IPS DF 19.7 (cell line): ENCODE results near the gene C2CD5.
"Not testable (repeated sequence)": the region's sequence is repeated elsewhere in the genome, so short reads cannot be mapped to it uniquely, and the experiment has no call there.

ENCODE experiments used
- DNase-seq: peaks from one replicate; pipeline ENCODE4 v3.0.0-alpha.2; 2013; ENCODE audit warnings: low read depth, low spot score

Gene C2CD5, protein sequence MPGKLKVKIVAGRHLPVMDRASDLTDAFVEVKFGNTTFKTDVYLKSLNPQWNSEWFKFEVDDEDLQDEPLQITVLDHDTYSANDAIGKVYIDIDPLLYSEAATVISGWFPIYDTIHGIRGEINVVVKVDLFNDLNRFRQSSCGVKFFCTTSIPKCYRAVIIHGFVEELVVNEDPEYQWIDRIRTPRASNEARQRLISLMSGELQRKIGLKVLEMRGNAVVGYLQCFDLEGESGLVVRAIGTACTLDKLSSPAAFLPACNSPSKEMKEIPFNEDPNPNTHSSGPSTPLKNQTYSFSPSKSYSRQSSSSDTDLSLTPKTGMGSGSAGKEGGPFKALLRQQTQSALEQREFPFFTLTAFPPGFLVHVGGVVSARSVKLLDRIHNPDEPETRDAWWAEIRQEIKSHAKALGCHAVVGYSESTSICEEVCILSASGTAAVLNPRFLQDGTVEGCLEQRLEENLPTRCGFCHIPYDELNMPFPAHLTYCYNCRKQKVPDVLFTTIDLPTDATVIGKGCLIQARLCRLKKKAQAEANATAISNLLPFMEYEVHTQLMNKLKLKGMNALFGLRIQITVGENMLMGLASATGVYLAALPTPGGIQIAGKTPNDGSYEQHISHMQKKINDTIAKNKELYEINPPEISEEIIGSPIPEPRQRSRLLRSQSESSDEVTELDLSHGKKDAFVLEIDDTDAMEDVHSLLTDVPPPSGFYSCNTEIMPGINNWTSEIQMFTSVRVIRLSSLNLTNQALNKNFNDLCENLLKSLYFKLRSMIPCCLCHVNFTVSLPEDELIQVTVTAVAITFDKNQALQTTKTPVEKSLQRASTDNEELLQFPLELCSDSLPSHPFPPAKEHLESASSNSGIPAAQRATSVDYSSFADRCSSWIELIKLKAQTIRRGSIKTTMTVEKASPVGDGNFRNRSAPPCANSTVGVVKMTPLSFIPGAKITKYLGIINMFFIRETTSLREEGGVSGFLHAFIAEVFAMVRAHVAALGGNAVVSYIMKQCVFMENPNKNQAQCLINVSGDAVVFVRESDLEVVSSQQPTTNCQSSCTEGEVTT

DNA sequence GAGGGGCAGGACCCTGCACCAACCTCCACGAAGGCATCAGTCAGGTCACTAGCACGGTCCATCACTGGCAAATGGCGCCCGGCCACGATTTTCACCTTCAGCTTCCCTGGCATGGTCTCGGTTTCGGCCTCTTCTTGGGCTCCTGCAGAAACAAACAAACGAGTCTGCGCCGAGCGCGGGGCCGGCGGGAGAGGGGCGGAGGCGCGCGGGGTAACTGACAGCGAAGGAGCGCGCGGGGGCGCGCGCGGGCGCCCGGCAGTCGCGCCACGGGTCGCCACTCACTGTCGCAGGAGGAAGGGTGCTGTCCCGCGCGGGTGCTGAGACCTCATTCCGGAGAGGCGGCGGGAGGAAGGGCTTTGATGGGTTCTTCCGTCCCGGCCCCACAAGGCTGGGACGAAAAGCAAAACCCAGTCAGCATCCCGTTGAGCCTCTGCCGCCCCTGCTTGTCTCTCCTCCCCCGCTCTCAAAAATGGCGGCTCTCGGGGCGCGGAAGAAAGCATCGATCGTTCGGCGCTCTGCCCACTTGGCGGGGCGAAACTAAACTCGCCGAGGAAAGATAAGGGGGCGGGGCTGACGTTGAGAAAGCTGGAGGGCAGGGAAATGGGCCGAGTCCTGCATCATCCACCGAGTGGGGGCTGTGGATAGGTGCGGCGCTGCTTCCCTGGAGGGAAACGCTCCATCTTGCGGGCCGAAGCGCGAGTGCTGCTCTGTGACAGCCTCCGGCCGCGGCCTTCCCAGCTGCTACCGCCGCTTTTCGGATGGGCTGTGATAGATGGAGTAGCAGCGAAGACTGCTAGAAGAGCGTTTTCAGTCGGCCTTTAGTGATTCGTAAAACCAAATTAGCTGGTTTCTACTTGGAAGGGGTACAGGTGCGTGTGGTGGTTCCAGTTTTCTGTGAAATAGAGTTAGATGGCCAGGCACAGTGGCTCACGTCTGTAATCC, at the start of gene C2CD5:
Gene C2CD5, minus strand, starts transcription at position 505 of the 942 bp plus-strand sequence. Its CDS starts 392 bp downstream, at position 113.
- peak; percentile 93 for DNase-seq

DNA sequence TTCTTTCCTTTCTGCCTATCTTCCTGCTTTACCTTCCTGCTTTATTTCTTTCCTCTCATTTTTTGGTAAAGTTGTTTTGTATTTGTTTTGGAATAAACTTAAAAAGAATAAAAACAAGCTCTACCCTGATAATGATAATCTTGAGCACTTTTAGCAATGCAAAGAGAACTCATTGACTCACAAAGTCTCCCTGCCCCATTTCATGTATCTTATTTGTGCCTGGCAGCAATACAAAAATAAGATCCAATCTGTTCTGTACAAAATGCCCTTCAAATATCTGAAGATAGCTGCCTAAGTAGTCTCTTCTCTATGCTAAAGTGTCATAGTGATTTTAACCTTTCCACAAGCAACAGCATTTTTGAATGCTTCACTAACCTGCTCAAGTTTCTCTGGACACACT, 49.5 kb upstream of the C2CD5 start:
- no peak for DNase-seq

DNA sequence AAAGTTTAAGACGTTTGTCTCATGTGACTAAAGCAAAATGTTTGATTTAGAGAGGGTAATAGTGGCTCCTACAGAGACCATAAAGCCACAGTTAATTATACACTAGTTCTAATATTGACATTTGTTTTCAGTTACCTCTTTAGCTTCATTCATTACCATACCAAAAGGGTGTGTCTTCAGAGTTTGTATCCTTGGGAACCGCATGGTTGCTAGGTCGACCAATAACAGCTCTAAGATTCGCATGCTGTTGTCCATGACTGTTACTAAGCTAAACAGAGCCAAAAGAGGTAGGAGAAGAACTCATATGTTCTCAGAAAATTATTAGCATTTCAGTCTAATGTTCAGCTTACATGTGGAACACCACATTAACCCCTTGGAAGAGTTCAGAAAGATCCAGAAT, 44.5 kb upstream of the C2CD5 start:
- no peak for DNase-seq

DNA sequence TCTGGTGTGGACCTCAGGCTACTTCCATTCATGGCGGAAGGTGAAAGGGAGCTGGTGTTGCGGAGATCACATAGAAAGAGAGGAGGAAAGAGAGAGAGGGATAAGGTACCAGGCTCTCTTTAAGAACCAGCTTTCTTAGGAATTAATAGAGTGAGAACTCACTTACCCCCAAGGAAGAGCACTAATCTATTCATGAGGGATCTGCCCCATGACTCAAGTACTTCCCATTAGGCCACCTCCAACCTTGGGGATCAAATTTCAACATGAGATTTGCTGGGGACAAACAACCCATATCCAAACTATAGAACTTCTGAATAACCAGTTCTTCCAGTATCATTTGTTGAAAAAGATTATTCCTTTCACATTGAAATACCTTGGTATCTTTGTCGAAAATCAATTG, 34.0 kb upstream of the C2CD5 start:
- no peak for DNase-seq

DNA sequence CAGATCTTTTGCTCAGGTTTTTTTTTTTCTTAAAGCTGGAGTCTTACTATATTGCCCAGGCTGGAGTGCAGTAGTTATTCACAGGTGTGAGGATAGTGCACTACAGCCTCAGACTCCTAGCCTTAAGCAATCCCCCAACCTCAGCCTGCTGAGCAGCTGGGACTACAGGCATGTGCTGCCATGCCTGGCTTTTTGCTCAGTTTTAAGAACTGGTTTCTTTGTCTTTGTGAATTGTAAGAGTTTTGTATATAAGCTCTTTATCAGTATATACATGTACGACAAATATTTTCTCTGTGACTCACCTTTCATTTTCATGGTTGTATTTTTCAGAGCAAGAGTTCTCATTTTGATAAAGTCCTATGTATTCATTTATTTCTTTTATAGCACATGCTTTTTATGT, 33.3 kb upstream of the C2CD5 start:
- no peak for DNase-seq

DNA sequence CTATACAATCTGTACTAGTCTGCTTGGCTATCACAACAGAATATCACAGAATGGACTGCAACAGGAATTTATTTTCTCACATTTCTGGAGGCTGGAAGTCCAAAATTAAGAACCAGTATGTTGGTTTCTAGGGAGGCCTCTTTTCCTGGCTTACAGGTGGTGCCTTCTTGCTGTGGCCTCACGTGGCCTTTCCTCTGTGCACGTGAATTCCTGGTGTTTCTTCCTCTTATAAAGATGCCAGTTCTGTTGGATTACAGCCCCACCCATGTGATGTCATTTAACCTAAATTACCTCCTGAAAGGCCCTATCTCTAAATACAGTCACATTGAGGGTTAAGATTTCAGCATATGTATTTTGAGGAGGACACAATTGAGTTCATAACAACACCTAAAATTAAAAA, 32.1 kb upstream of the C2CD5 start:
- DNase-seq: no peak

DNA sequence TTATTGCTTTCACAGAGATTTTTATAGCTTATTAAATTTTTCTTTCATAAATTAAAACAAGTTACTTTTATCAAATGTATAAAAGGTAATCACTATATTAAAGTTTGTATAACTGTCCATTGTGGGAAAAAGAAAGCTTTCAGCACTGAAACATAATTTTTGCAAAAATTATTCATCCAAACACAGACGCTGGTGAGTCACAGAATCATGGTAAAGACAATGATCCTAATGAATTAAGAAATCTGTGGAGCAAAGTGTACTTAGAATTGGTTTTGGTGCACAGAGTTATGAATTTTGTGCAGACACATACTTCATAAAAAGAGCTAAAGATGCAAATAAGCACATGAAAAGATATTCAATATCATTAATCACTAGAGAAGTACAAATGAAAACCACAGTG, 31.7 kb upstream of the C2CD5 start:
- DNase-seq: no peak

DNA sequence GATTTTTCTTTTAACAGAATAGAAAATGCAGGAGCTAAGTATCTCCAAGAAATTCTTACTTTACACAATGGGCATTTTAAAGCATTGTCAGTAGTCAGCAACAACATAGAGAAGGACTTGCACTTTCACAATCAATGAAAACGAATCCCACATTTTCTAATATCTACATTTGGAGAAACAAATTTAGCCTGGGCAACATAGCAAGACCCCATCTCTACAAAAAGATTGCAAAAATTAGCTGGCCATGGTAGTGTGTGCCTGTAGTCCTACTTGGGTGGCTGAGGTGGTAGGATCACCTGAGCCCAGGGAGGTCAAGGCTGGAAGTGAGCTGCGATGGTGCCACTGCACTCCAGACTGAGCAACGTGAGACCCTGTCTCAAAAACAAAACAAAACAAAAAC, 30.6 kb upstream of the C2CD5 start:
- no peak for DNase-seq

DNA sequence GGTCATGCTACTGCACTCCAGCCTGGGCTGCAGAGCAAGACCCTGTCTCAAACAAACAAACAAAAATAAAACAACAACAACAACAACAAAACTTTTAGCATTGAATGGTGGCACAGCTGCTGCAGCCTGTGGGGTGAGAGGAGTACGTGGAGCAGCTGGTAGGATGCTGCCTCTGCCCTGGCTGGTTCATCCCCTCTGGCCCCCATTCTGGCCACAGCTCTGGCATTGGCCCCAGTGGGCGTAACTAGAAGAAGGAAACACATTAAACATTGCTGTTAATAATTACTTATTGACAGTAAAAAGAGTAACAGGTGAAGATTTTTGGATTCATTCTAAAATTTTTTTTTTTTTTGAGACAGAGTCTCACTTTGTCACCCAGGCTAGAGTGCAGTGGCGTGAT, 28.8 kb upstream of the C2CD5 start:
- no peak for DNase-seq

DNA sequence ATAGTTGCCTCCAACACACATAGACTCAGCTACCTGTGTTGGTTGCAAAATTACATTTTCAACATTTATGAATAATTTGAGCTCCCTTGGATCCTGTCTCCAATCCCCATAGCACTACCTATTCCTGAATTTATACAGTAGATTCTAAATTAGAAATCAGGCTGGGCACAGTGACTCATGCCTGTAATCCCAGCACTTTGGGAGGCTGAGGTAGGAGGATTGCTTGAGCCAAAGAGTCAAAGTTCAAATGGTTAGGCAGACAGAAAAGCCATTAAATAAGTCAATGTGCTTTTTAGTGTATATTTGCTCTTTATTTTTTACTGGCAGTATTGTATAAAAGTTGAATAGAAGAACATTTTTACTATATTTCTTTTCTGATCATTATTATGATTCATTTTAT, 24.9 kb upstream of the C2CD5 start:
- DNase-seq: no peak

DNA sequence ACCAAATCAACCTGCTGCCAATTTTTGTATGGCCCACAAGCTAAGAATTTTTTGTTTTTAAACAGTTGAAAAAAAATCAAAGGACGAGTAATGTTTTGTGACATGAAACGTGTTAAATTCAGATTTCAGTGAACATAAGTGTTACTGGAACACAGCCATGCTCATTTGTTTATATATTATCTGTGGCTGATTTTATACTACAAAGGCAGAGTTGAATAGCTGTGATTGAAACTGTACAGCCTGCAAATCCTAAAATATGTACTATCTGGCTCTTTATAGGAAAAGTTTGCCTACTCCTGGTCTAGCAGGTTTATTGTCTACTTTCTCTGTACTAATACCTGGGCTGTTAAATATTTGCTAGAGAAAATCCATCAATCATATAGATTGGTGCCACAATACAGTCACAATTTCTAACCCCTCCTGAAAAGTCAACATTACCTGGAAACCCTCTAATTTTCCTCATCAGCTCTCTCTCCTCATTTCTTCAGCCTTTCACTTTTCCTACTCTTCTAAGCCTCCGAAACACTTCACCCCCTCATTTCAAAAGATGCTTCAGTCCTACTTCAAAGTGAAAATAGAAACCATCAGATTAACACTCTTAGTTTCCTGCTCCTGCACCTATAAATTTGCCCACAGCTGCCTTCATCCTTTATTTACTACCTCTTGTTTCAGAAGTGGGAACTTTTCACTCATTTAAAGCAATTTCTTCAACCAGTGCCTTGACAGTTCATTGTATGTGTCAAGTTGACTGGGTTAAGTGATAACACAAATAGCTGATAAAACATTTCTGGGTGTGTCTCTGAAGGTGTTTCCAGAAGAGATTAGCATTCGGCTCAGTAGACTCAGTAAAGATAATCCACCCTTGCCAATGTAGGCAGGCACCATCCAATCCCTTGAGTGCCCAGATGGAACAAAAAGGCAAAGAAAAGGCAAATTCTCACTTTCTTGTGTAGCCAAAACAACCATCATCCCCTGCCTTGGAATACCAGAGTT, 18.0 kb upstream of the C2CD5 start:
- DNase-seq: no peak

DNA sequence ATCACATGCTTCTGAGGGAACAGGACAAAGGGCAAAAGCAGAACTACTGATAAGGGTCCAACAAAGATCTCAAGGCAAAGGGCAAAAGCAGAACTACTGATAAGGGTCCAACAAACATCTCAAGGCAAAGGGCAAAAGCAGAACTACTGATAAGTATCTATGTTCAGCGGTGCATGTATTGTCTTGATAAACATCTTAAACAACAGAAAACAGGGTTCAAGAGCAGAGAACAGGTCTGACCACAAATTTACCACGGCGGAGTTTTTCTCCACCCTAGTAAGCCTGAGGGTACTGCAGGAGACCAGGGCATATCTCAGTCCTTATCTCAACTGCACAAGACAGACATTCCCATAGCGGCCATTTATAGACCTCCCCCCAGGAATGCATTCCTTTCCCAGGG, 10.4 kb upstream of the C2CD5 start:
- not testable (repeated sequence) for DNase-seq

DNA sequence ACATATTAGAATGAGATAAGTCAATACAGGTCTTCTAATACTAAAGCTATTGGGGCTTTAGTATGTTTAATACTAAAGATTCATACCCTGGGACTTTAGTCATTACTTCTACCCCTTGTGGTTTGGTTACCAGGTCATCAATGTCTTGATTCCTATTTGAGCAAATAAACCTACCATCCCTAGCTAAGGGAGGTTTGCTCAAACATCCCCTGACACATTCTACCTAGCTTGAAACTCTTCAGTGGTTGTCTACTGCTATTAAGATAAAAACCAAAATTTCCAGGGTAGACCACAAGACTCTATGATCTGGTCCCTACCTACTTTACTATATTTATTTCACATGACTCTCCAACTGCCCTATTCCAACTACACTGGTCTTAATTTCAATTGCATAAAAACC, 7.3 kb upstream of the C2CD5 start:
- DNase-seq: no peak

DNA sequence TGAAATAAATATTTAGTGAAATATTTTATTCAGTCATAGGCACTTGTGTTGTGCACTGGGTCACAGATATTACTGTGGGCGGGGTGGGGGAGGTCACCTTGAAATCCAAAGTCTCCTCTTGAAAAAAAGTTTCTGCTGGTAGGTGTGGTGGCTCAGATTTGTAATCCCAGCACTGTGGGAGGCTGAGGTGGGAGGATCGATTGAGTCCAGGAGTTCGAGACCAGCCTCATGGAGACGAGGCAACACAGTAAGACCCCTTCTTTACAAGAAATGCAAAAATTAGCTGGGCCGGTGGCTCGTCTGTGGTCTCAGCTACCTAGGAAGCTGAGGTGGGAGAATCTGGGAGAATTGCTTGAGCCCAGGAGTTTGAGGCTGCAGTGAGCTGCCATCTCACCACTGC, 913 bp upstream of the C2CD5 start:
- no peak for DNase-seq

DNA sequence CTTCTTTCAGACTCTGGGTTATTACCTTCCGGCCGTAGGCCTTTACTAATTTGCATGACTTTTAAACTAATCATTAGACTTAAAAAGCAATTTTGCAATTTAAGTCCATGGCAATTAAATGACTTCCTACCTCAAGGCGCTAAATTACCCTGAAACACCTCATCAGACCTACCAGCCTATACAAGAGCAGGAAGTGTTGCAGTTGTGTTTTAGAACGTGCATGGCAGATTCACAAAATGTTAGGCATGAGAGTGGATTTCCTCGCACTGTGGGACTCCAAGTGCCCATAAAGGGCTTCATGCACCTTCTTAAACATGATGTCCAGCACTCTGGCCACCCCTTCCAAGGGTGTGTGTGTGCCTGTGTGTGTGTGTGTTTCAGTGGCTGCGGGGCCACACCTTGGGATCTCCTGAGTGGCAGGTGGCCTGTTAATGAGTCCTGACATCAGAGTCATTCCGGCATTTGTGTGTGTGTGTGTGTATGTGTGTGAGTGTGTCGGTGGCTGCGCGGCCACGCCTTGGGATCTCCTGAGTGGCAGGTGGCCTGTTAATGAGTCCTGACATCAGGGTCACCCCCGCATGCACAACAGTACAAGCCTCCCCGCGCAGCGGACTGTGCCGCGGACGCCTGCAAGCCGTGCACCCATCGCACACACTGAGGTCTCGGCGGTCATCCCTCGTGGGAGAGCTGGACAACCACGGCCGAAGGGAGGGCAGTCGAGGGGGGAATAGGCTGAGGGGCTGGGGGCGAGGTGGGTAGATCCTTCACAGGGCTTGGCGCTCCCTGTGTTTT, 900 bp downstream of the C2CD5 start:
- no peak for DNase-seq

DNA sequence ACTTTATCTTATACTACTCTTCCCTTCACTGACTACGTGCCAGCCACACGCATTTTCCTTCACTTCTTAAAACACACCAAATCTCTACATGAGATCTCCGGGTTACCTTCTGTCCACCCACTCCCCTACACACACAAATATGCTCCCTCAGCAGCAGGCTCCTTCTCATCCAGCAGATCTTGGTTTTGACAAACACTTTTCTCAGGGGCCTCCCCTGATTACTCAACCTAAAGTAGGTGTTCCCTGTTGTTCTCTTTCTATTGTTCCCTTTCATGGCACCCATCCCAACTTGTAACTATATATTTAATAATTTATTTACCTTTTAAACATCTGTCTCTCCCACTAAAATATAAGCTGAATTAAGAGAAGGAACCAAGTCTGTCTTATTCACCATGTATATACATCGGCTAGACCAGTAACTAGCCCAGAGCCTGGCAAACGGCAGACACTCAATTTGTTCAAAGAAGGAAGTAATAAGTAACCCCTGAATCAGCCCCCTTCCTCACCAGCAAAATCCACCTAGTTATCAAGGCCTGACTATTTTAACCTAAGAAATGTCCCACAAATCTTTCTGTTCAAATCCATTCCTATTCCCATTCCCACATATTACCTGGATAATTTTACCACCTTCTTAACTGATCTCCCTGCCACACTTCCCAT, 2.7 kb downstream of the C2CD5 start:
- no peak for DNase-seq

DNA sequence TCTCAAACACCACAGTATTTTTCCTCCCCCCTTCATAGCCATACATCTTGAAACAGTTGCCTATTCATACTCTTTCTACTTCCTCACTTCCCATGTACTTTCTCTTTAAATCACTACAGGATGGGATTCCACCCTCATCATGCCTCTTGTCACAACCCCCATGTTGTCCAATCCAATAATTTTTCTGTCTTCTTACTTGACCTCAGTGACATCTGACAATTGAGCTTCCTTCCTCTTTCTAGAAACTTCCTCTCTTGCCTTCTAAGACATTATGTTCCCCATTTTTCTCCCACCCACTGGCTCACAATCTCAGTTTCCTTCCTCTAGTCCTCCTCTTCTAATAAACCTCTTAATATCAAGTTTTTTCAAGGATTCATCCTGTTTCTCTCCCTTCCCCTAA, 5.3 kb downstream of the C2CD5 start:
- DNase-seq: no peak

DNA sequence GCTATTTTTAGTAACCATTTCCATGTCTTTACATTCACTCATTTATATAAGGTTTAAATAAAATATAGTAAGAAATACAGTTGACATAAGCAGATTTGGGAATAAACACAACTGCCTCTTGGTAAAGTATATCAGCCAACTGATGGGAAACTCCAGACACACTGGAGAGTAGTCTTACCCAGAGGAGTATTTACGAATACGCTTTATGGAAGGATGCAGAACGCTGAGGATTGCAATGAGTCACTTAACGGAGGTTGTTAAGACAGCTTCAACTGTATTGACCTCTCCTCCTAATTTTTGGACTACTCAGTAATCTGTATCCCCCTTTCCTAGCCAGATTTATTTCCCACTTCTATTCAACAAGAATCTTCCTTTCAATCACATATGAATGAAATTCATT, 6.0 kb downstream of the C2CD5 start:
- no peak for DNase-seq
